Breast epithelium (tissue), 3 donors: ENCODE results near the gene COL23A1.

Source experiments
- CTCF ChIP-seq, 3 donors: fragments of 450-650 bp; IDR thresholded peaks; one replicate each; pipeline ENCODE4 v1.5.1; 2016 to 2017; ENCODE audit warnings: antibody characterized with exemption in 3 of 3, mild to moderate bottlenecking in 3 of 3, moderate library complexity in 3 of 3
- POLR2AphosphoS5 ChIP-seq, 3 donors: sonication (generic); formaldehyde crosslinking; IDR thresholded peaks; one replicate each; pipeline ENCODE4 v1.6.1; 2017; ENCODE audit warnings: antibody characterized with exemption in 3 of 3

GRCh38 chr5:178340637-178341036 lies 249.6 kb downstream of the COL23A1 start:
- TF ChIP-seq POLR2AphosphoS5 (IDR thresholded peaks at IDR 0.05) (no peak), CTCF (IDR thresholded peaks at IDR 0.05) (no peak)
